Stimulated activated CD4-positive, alpha-beta T cell treated with anti-CD3 and anti-CD28 coated beads, TNF-alpha, amount 100 ng/mL, for 1 hour (primary cell): ENCODE results near the gene VAMP5.
A peak's percentile ranks its signal among the peaks of the same experiment; 100 is the strongest.
"Not testable (repeated sequence)": the region's sequence is repeated elsewhere in the genome, so short reads cannot be mapped to it uniquely, and the experiment has no call there.

Experiments
- DNase-seq, 3 donors: peaks; one replicate each; pipeline ENCODE4 v3.0.0-alpha.2; 2020; ENCODE audit warnings: low read depth in 3 of 3, low spot score in 1 of 3

Gene VAMP5

DNA sequence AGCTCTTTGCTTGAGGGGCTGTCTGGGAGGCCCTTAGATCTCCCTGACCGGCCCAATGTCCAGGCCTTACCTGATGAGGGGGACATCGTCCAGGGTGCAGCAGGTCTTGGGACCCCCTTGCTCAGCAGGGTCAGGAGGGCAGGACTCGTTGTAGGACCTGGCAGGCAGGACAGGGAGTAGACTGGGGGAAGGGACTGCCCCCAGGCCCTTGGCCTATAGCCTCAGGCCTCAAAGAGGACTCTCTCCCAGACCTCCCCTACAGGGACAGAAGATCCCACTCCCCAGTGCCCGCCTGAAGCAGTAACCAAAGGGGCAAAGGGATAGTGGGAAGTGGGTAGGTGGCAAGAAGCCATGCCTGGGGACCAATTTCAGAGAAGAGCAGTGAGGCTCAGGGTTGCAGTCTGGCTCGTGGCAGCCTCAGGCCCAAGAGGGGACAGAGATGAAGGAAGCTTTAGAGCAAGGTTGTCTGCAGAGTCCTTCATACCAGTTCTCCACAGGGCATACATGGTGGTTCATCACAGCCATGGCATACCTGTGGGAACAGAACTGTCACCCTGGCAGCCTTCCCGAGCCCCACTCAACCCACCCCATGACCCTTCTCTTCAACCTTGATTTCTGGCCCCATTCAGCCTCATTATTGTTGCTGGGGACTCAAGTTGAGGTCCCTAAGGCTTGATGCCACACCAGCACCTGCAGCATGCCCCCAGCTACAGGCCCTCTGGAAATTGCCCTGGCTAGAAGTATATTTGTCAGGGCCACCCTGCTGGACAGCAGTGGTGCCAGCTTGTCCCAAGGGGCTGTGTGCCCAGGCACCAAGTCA lies 16.9 kb downstream of the VAMP5 start:
- DNase-seq = no peak

DNA sequence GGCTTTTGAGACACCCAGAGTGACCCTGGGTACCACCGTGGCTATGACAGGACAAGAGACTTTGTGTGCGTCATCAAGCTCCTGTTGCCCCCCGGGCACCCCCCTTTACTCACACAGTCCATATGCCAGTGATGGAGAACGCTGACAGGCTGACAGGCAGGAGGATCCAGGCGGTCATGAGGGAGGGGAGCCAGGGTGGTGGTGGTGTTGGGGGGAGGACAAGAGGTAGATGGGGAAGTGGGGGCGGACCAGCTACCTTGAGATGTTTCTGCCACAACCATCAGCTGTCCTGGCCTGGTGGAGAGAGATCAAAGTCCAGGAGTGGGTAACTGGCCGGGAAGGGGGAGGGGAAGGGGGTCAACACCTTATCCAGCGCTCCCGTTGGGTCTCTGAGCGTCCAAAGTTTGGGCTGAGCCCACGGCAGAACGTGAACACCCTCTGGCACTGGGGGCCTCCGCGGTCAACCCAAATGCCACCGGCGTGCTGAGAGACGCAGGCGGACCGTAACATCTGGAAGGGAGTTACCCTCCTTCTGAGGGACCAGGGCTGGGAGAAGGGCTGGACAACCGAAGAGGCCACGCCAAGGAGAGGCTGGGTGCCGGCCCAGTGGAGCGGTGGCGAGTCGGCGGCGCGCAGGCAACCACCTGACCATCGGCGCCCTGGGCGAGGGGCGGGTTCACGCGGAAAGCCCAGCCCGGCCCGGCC lies 17.7 kb downstream of the VAMP5 start:
- no peak for DNase-seq

DNA sequence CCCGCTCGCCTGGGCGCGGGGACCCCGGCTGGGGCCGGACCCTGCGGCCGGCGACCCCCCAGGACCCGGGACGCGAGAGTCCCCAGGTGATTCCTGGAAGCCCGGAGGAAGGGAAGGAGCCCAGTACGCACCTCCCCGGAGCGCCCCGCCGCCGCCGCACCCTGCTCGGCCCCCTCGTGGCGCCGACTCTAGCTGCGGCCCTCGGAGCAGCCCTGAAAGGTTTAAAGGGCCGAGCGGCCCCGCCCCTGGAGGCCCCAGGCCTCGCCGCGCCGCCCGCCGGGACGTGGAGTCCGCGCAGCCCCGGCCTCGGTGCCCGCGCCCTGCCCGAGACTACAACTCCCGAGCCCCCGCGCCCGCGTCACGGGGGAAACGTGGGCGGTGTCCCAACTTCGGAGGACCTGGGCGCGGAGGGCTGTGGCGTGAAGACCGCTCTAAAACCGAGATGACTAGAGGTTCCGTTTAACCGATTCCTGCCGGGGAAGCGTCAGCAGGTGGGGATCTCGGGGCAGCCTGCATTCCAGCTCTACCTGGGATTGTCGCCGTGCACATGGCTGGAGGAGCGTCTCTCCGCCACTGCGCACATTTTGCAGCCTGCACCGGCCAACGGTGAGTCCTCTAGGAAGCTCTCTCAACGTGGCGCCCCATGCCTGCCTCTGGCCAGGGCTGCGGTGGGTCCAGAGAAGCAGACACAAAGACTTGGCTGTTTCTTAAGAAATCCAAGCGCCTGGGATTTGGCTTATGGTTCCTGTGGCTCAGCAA lies 18.4 kb downstream of the VAMP5 start, which contains the start of gene TMEM150A:
Gene TMEM150A, minus strand, starts transcription at position 223 of the 759 bp plus-strand sequence. CDS start 750 bp downstream, outside the sequence.
- peak; percentile 56 to 85 (median 73) for DNase-seq

DNA sequence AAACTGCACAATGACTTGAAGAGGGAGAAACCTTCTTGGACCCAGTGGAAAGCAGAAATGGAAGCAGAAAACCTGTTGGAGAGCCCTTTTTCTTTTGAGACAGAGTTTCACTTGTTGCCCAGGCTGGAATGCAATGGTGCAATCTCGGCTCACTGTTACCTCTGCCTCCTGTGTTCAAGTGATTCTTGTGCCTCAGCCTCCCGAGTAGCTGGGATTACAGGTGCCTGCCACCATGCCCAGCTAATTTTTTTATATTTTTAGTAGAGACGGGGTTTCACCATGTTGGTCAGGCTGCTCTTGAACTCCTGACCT lies 19.9 kb downstream of the VAMP5 start:
- DNase-seq = not testable (repeated sequence)

DNA sequence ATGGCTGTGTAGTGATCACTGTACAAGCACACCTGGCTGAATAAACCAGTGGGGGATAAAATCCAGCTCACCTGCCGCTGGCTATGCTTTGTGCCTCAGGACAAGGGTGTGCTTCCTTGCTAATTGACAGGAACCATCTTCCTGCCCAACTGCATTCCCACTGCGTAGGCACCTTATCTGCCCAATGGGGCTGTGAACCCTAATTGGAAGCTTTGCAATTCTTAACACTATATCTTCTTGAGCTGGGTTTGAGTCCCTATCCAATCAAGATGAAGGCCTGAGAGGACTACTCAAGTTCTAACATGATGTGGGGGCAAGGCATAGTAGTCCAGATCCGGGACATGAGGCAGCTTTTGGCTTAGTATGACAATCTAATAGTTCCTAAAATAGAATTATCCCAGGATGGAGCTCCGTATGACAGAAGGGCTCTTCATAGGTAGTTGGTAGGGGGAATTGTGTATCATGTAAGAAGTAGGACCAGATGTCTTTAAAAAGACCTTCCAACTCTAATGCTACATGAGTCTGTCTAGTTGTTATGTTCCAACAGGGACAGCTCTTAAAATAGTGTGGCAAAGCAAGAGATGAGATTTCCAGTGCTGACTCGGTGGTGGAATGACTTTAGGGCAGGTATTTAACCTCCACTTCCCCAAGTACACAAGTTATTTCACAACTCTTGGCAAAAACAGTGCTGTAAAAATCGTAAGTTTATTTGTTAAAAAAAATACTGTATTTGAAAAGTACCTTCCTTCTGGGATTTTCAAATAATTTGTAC lies 20.5 kb downstream of the VAMP5 start:
- DNase-seq = no peak

DNA sequence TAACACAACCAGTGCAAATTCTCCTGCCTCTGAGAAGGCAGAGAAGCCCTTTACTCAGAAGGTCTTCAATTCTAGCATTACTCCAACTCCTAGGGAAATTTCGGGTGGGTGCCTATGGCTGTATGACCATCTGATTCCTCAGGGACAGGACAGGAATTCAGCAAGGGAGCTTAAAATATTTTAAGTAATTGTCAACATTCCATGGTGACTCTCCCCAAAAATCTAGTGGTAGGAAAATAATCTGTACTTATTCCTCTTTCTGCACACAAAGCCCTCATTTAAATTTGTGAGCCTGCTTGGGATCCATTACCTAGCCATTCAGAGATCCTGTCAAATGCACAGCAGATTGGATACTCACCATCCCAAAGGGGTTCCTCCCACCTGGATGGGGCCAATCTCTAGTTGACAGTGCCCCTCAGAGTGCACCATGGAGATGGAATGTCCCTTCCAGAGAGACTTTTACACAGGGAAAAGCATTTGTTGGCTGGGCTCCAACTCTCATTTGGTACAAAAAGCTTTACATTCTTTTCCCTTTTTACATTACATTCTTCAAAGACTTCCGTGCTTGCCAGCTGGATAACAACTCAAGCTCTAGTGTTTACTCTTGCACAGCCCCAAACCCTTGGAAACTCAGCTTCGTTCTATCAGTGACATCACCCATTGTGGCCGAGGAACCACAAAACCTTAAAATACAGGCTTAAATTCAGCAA lies 21.3 kb downstream of the VAMP5 start:
- DNase-seq = no peak

- no peak for DNase-seq
These were observed 21.9 kb downstream of the VAMP5 start for GRCh38 chr2:85606116-85606455.

DNA sequence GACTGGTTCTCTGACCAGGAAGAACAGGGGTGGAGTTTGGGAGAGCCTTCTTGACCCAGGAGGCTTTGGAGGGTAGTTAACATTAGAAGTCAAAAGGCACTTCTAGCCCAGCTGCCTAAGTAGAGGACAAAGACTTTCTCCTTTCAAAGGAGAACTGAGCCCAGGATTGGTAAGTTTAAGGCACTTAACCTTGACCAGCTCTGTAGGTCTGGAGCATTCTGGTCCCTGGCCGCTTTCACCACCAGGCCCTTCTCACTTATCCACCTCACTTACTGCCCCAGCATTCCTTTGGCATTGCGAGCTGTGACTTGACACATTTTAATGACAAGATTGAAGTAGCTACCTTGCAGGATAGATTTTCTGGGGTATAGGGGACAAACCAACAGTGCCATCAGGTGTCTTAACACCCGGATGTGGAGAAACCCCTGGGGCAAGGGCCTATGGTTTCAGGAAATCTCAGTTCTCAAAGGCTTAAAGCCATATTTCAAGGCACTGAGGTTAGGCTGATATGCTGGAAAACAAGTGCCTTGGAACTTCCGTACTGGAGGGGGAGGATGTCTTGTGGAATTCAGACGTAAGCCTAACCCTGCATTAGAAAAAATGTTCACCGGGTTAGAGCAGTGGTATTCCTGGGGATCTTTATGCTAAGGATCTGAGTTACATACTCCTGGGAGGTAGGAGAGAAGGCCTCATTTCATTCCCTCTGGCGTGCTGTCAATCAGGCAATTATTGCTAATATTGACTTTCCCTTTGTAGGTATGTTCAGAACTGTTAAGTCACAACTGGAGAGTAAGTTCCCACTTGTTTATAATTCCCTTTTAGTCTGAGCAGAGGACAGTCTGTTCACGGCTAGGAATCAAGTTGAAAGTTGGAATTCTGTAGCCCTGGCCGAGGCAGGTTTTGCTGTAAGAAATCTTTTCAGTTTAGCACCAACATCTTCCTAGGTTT lies 23.3 kb downstream of the VAMP5 start:
- no peak for DNase-seq

DNA sequence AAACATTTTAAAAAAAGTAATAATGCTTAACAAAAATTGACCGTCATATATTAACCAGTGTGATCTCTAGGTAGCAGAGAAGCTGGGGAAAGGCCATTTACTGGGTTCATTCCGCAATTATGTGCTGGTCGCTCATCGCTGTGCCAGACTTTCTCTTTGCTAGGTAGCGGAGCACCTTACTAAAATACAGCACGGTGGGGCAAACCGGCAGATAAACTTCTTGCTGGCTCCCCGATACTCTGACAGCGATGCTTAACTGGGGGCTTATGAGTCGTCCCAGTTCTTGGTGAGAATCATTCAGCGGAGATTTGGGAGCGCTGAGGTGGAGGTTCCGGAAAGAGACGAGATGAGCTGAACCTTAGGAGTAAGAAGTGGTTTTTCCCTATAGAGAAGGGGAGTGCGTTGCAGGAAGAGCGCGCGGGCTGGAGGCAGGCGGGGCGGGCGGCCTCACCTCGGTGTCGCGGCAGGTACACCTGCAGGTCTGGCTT lies 27.0 kb downstream of the VAMP5 start:
- DNase-seq = no peak

DNA sequence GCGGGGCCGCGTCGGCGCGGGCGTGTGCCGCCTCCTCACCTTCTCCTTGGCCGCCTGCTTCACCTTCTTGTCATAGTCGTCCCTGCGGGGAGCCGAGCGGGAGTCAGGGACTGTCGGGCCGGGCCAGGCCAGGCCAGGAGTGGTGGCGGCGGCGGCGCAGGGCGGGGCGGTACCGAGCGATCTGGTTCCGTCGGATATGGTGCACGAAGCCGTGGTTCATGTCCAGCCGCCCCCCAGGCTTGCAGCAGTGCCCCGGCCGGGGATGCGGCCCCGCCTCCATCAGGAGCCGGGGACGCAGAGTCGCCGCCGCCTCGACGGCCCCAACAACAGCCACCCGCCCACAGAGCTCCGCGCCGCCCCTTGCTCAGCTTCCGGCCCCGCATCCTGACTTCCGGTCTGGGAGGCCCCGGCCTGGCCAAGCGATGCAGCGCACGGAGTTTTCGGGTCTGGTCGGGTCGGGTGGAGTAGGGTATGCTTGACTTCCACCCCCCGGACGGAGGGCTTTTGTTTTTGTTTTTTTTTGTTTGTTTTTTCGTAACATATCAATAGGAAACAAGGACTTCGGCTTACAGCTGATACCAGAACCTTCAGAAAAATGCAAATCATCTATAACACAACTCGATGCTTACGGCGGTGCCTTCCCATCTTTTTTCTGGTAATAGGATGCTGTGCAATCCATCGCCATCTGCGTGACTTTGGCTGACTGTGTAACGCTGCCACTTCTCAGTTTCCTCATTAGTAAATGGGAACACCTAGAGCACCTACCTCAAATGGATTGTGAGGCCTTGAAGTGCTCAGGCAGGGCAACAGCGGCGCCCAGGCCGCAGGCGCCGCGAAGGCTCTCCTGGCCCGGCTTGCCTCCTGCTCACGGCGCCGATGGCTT lies 27.7 kb downstream of the VAMP5 start, which contains the start of gene C2orf68:
Gene C2orf68, minus strand, starts transcription at position 362 of the 883 bp plus-strand sequence. Its CDS starts 82 bp downstream, at position 280.
- peak; percentile 55 to 74 (median 57) for DNase-seq

DNA sequence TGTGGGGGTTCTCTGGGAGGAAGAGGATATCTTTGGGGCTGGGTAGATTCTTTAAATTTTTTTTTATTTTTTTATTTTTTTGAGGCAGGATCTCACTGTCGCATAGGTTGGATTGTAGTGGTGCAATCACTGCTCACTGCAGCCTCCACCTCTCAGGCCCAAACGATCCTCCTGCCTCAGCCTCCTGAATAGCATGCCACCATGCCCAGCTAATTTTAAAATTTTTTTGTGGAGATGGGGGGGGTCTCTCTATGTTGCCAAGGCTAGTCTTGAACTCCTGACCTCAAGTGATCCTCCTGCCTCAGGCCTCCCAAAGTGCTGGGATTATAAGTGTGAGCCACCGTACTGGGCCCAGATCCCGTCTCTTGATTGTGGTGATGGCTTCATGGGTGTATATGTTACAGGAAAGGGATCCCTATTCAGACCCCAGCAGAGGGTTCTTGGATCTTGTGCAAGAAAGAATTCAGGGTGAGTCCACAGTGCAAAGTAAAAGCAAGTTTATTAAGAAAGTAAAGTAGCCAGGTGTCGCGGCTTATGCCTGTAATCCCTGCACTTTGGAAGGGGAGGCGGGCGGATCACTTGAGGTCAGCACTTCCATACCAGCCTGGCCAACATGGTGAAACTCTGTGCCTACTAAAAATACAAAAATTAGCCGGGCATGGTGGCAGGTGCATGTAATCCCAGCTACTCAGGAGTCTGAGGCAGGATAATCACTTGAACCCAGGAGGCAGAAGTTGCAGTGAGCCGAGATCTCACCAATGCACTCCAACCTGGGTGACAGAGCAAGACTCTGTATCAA lies 29.7 kb downstream of the VAMP5 start:
- DNase-seq = no peak

GRCh38 chr2:85614757-85615156 lies 30.5 kb downstream of the VAMP5 start:
- DNase-seq = not testable (repeated sequence)

- DNase-seq = no peak
These were observed 31.1 kb downstream of the VAMP5 start for GRCh38 chr2:85615413-85615728.

DNA sequence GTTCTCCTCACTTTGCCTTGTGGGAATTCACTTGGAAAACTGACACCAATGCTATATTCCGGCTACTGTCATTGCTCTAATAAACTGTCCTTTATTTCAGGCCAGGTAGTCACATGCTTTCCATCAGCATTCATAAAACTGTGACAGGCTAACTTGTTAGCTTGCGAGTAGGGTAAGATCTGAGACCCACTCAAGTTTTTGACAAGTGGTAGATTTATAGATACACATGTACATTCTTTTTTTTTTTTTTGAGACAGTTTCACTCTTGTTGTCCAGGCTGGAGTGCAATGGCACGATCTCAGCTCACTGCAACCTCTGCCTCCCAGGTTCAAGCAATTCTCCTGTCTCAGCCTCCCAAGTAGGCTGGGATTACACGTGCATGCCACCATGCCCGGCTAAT lies 33.5 kb downstream of the VAMP5 start:
- not testable (repeated sequence) for DNase-seq

DNA sequence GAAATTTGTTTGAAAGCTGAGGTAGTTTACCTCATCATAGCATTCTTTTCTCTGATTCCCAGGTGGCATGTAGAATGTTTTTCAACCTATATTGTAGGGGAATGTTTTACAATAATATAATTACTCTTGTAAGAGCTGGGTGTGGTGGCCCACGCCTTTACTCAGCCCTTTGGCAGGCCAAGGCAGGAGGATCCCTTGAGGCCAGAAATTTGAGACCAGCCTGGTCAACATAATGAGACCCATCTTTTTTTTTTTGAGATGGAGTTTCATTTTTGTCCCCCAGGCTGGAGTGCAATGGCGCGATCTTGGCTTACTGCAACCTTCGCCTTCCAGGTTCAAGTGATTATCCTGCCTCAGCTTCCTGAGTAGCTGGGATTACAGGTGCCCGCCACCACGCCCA lies 35.4 kb downstream of the VAMP5 start:
- DNase-seq = no peak

DNA sequence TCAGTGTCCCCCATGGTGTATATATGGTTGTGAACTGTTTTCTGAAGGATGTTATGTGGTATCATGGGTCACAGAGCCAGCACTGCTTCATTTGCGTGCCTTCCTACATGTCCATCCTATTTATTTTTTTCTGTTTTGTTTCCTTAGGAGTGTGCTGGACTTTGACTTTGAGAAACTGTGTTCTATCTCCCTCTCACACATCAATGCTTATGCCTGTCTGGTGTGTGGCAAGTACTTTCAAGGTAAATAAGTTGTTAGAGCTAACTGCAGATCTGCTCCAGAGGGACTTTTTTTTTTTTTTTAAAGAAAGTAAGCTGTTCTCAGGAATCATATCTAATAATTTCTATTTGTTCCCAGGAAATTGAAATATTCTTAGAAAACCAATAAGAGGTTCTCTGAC lies 37.1 kb downstream of the VAMP5 start:
- DNase-seq = no peak

- no peak for DNase-seq
These were observed 39.8 kb downstream of the VAMP5 start for GRCh38 chr2:85623991-85624390.

GRCh38 chr2:85628658-85629057 lies 44.4 kb downstream of the VAMP5 start:
- DNase-seq = no peak
